ENCODE measurements around the gene PLXNA1.

DNA sequence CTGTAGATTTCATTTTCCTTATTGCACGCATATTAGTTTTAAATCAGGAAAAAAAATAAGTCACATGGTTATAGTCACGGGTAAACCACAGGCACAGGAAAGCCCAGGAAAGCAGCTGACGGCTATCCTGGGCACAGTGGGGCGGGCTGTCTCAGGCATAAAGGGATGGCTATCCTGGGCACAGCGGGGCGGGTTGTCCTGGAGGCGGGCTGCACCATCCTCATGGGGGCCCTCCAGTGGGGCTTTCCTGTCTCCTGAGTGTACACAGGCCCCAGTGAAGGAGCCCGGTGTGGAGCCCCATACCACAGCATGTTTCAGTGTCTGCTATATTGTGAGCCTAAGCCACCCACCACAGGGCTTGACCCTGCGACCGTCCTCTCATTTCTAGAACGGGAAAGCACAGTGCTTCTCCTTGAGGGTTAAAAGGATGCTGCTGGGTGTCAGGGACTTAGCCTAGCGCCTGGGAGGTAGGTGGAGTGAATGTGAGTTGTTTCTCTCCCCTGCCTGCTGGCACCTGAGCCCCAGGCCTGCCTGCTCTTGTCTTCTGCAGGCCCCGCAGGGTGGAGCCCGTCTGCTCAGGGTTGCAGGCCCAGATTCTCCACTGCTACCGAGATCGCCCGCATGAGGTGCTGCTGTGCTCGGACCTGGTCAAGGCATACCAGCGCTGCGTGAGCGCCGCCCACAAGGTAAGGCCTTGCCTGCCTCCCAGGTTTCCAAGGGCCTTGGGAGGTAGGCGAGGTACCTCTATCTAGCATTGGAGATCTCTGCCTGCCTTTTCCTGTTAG is 25.9 kb upstream of the PLXNA1 start:
- TF ChIP-seq, protein P1, sequence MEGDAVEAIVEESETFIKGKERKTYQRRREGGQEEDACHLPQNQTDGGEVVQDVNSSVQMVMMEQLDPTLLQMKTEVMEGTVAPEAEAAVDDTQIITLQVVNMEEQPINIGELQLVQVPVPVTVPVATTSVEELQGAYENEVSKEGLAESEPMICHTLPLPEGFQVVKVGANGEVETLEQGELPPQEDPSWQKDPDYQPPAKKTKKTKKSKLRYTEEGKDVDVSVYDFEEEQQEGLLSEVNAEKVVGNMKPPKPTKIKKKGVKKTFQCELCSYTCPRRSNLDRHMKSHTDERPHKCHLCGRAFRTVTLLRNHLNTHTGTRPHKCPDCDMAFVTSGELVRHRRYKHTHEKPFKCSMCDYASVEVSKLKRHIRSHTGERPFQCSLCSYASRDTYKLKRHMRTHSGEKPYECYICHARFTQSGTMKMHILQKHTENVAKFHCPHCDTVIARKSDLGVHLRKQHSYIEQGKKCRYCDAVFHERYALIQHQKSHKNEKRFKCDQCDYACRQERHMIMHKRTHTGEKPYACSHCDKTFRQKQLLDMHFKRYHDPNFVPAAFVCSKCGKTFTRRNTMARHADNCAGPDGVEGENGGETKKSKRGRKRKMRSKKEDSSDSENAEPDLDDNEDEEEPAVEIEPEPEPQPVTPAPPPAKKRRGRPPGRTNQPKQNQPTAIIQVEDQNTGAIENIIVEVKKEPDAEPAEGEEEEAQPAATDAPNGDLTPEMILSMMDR (IDR thresholded peaks at IDR 0.05; ENCODE audit: insufficient read depth, low read length), result no peak
- no peak for TF ChIP-seq POLR2AphosphoS5 (IDR thresholded peaks at IDR 0.05; ENCODE audit: low read depth)
- TF ChIP-seq GABPA (IDR thresholded peaks at IDR 0.05; ENCODE audit: low read depth), result no peak

Measured in HL-60 (cell line).